ENCODE data around the gene RNF41. TPM values are rescaled to one million over a fixed set of nuclear protein-coding genes. Genes with fewer than 3 reads are reported as not detected.

The RNF41 gene
- total RNA-seq, 4 donors from 2014 or later: 33.3 to 46.5 (median 42.1) TPM

DNA sequence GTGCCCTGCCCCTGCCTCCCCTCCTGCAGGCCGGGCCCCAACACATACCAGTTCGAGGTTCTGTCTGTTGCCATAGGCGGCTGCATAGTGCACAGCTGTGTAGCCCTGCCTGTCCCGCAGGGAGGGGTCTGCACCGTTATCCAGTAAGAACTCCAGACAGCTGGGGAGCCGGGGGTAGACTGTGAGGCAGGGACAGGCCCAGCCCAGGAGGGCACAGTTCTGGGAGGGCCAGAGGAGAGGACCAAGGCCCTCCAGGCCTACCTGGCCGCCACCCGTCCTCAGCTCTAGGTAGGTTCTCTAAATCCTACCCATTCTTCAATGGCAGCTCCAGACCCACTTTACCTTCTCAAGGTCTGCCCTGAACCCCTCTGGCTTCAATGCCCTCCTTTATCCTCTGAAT, 27.0 kb upstream of the RNF41 start:
- DNase-seq (ENCODE audit: low spot score in 2 of 2): no peak
- intact Hi-C loops (cut with DNase I; ENCODE audit: low total_unique reads): no loop called here
- H3K4me3 ChIP-seq (ENCODE audit: low read depth, poor library complexity, severe bottlenecking): no peak overlapping the region
- TF ChIP-seq POLR2A (IDR thresholded peaks at IDR 0.05) (no peak), CTCF (IDR thresholded peaks at IDR 0.05) (no peak)
- 91 to 92% methylated on average over 8 of the region's 8 CpGs for WGBS, 2 donors

GRCh38 chr12:56247923-56248322, 26.2 kb upstream of the RNF41 start:
- TF ChIP-seq POLR2A (IDR thresholded peaks at IDR 0.05): no peak
- no peak for TF ChIP-seq CTCF (IDR thresholded peaks at IDR 0.05)
- no peak for DNase-seq (ENCODE audit: low spot score in 2 of 2)
- intact Hi-C loops (cut with DNase I; ENCODE audit: low total_unique reads): no loop called here
- H3K4me3 ChIP-seq (ENCODE audit: low read depth, poor library complexity, severe bottlenecking): no peak overlapping the region
- 90 to 95% methylated on average over 16 of the region's 16 CpGs for WGBS, 2 donors

DNA sequence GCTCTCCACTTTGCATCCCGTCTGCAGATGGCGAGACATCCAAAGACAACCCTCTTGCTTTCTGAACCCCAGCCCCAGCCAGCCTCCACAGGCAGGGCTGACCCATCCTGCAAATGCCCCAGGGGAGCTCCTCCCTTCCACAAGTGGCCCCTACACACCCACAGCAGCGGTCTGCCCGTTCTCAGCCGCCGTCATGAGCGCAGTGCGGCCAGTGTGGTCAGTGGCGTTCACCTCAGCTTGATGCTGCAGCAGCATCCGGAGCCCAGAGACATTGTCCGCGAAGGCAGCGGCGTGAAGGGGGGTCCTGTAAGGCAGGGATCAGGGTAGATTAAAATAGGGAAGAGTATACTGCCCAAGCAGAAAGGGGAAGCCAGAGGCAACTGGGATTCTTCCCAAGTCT, 22.8 kb upstream of the RNF41 start:
- intact Hi-C loops (cut with DNase I; ENCODE audit: low total_unique reads): no loop called here
- TF ChIP-seq CTCF (IDR thresholded peaks at IDR 0.05): no peak
- TF ChIP-seq POLR2A (IDR thresholded peaks at IDR 0.05): no peak
- H3K4me3 ChIP-seq (ENCODE audit: low read depth, poor library complexity, severe bottlenecking): no peak overlapping the region
- DNase-seq (ENCODE audit: low spot score in 2 of 2): no peak
- WGBS, 2 donors: 90 to 96% methylated on average over 14 of the region's 14 CpGs

DNA sequence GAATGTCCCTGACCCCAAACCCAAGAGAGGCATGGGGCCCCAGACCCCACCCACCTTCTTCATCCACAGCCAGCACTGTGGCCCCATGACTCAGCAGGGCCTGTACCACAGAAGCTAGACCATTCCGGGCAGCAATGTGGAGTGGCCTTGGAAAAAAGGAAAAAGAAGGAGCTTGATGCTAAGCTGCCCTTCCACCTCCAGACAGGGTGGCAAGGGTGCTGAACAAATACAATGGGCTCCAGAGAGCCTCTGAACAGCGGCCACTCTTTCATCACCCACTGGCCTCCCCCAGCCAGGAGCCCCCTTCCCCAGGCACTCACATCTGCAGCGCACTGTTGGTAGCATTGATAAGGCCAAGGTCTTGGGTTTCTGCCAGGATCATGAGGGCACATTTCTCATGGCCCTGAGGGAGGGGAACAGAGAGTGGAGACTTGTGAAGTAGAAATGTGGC, 22.0 kb upstream of the RNF41 start:
- intact Hi-C loops (cut with DNase I; ENCODE audit: low total_unique reads): no loop called here
- no peak for TF ChIP-seq POLR2A (IDR thresholded peaks at IDR 0.05)
- no peak for TF ChIP-seq CTCF (IDR thresholded peaks at IDR 0.05)
- H3K4me3 ChIP-seq (ENCODE audit: low read depth, poor library complexity, severe bottlenecking): no peak overlapping the region
- WGBS, 2 donors: 72 to 79% methylated on average over 3 of the region's 3 CpGs
- DNase-seq (ENCODE audit: low spot score in 2 of 2): no peak

DNA sequence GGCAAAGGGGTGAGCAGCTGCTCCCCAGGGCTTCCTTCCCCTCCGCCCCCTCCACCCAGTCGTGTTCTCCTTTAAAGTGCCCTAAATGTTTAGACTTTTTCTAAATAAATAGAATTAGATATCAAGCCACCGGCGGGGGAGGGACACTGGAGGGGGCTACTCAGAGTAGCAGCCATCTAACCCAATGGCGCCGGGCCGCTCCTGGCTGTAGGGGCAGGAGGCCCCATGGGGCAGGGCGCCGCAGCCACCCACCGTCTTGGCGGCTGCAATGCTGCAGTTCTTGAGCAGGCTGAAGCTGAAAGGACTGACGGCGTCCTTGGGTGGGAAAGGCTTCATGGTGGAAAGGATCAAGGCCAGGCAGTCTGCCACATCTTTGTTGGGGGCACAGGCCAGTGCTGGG, 21.3 kb upstream of the RNF41 start:
- intact Hi-C loops (cut with DNase I; ENCODE audit: low total_unique reads): no loop called here
- DNase-seq (ENCODE audit: low spot score in 2 of 2): no peak
- 86 to 90% methylated on average over 13 of the region's 13 CpGs for WGBS, 2 donors
- no peak overlapping the region for H3K4me3 ChIP-seq (ENCODE audit: low read depth, poor library complexity, severe bottlenecking)
- TF ChIP-seq POLR2A (IDR thresholded peaks at IDR 0.05): no peak

GRCh38 chr12:56241424-56242303, 19.9 kb upstream of the RNF41 start:
- TF ChIP-seq POLR2A (IDR thresholded peaks at IDR 0.05) (no peak), CTCF (IDR thresholded peaks at IDR 0.05) (no peak)
- 72 to 83% methylated on average over 9 of the region's 9 CpGs for WGBS, 2 donors
- intact Hi-C loops (cut with DNase I; ENCODE audit: low total_unique reads): no loop called here
- no peak for DNase-seq (ENCODE audit: low spot score in 2 of 2)
- no peak overlapping the region for H3K4me3 ChIP-seq (ENCODE audit: low read depth, poor library complexity, severe bottlenecking)
